HEK293T (cell line): Measurements from ENCODE around the gene RLBP1.

Source experiments
- CTCF ChIA-PET: fragments of 350-600 bp; formaldehyde crosslinking; extraction: SDS; loops from one replicate; lab custom pipeline; 2021; ENCODE audit warnings: antibody characterized with exemption, inconsistent platforms; lab: Yijun Ruan, JAX
- POLR2A ChIA-PET: fragments of 350-600 bp; formaldehyde crosslinking; extraction: SDS; loops from one replicate; lab custom pipeline; 2020; ENCODE audit warnings: antibody characterized with exemption, inconsistent platforms; lab: Yijun Ruan, JAX
- DNase-seq: peaks from one replicate; pipeline ENCODE4 v3.0.0; 2012; ENCODE audit warnings: mixed read lengths; ENCODE audit errors: extremely low spot score
- ARNT ChIP-seq: fragments of 450-650 bp; IDR thresholded peaks from 2 replicates; pipeline ENCODE4 v1.6.1; 2017; ENCODE audit warnings: mild to moderate bottlenecking
- BHLHE40 ChIP-seq: fragments of 450-650 bp; IDR thresholded peaks from 2 replicates; pipeline ENCODE4 v1.6.1; 2016; ENCODE audit warnings: mild to moderate bottlenecking, moderate library complexity, borderline replicate concordance
- CTBP1 ChIP-seq: fragments of 450-650 bp; IDR thresholded peaks from 2 replicates; pipeline ENCODE4 v1.6.1; 2016; ENCODE audit warnings: borderline replicate concordance
- ELF4 ChIP-seq: fragments of 450-650 bp; IDR thresholded peaks from 2 replicates; pipeline ENCODE4 v1.6.1; 2017; ENCODE audit warnings: antibody characterized with exemption
- FOXA1 ChIP-seq: fragments of 450-650 bp; IDR thresholded peaks from 2 replicates; pipeline ENCODE4 v1.6.1; 2016; ENCODE audit warnings: mild to moderate bottlenecking
- FOXK2 ChIP-seq: fragments of 450-650 bp; IDR thresholded peaks from 2 replicates; pipeline ENCODE4 v1.6.1; 2016; ENCODE audit warnings: mild to moderate bottlenecking
- FOXM1 ChIP-seq: fragments of 450-650 bp; IDR thresholded peaks from 2 replicates; pipeline ENCODE4 v1.6.1; 2017; ENCODE audit warnings: mild to moderate bottlenecking, borderline replicate concordance
- HDGF ChIP-seq: fragments of 450-650 bp; IDR thresholded peaks from 2 replicates; pipeline ENCODE4 v1.6.1; 2017; ENCODE audit warnings: antibody characterized with exemption, borderline replicate concordance
- L3MBTL2 ChIP-seq: fragments of 450-650 bp; conservative IDR thresholded peaks from 2 replicates; pipeline ENCODE4 v1.6.1; 2016; ENCODE audit warnings: mild to moderate bottlenecking
- LEF1 ChIP-seq: fragments of 450-650 bp; IDR thresholded peaks from 2 replicates; pipeline ENCODE4 v1.6.1; 2017; ENCODE audit warnings: mild to moderate bottlenecking, borderline replicate concordance
- NFRKB ChIP-seq: fragments of 450-650 bp; IDR thresholded peaks from 2 replicates; pipeline ENCODE4 v1.6.1; 2016; ENCODE audit warnings: mild to moderate bottlenecking, moderate library complexity
- PKNOX1 ChIP-seq: fragments of 450-650 bp; IDR thresholded peaks from 2 replicates; pipeline ENCODE4 v1.6.1; 2016
- SP1 ChIP-seq: fragments of 450-650 bp; IDR thresholded peaks from 2 replicates; pipeline ENCODE4 v1.6.1; 2017
- SUZ12 ChIP-seq: fragments of 450-650 bp; IDR thresholded peaks from 2 replicates; pipeline ENCODE4 v1.6.1; 2016; ENCODE audit warnings: mild to moderate bottlenecking
- TARDBP ChIP-seq: fragments of 450-650 bp; IDR thresholded peaks from 2 replicates; pipeline ENCODE4 v1.6.1; 2016
- ZNF384 ChIP-seq: fragments of 450-650 bp; IDR thresholded peaks from 2 replicates; pipeline ENCODE4 v1.6.1; 2016

The RLBP1 gene

GRCh38 chr15:89172921-89173320 lies 48.5 kb downstream of the RLBP1 start:
- POLR2A ChIA-PET, result no interaction called here
- CTCF ChIA-PET, result interaction anchor here (2.4 to 8.6 kb wide), 4 partner anchors 34 to 114 kb away, joined by 12 to 91 read pairs (median 16); no protein-coding TSS in a partner anchor
- TF ChIP-seq ARNT, result no peak
- TF ChIP-seq FOXA1, result no peak
- TF ChIP-seq CTBP1, result no peak
- no peak for TF ChIP-seq NFRKB
- TF ChIP-seq LEF1, result no peak
- no peak for TF ChIP-seq FOXK2
- no peak for TF ChIP-seq HDGF
- TF ChIP-seq FOXM1, result no peak
- TF ChIP-seq PKNOX1, result no peak
- TF ChIP-seq BHLHE40, result no peak
- TF ChIP-seq L3MBTL2, result no peak
- no peak for TF ChIP-seq TARDBP
- TF ChIP-seq SUZ12, result no peak
- TF ChIP-seq ELF4, result no peak
- TF ChIP-seq SP1, result no peak
- TF ChIP-seq ZNF384, result no peak
- no peak for DNase-seq

GRCh38 chr15:89171136-89172072 lies 50.0 kb downstream of the RLBP1 start:
- ChIA-PET CTCF (interaction anchor here (0.5 to 8.6 kb wide), 33 partner anchors 9 to 193 kb away, joined by 3 to 91 read pairs (median 4); partner anchors contain the start of genes ABHD2 and FANCI), POLR2A (interaction anchor here (0.8 to 1.5 kb wide), 3 partner anchors 31 to 83 kb away, joined by 4 to 6 read pairs (median 4); partner anchors contain the start of gene ABHD2)
- peak; percentile 79 for DNase-seq

GRCh38 chr15:89170364-89170763 lies 51.0 kb downstream of the RLBP1 start:
- ChIA-PET POLR2A (no interaction called here), CTCF (interaction anchor here (0.6 to 8.6 kb wide), 6 partner anchors 17 to 112 kb away, joined by 4 to 91 read pairs (median 12); no protein-coding TSS in a partner anchor)
- TF ChIP-seq SP1 (no peak), TARDBP (no peak), NFRKB (no peak), L3MBTL2 (no peak), CTBP1 (no peak), FOXM1 (no peak), SUZ12 (no peak), ZNF384 (no peak), FOXK2 (no peak), LEF1 (no peak), ARNT (no peak), FOXA1 (no peak)
- no peak for DNase-seq

More at GRCh38 chr15:89171136-89172072, 50.0 kb downstream of the RLBP1 start:
- TF ChIP-seq SP1, result no peak
- no peak for TF ChIP-seq FOXA1
- no peak for TF ChIP-seq PKNOX1
- TF ChIP-seq L3MBTL2, result no peak
- no peak for TF ChIP-seq FOXM1
- TF ChIP-seq TARDBP, result no peak
- TF ChIP-seq CTBP1, result no peak
- TF ChIP-seq ELF4, result no peak
- TF ChIP-seq ZNF384, result no peak
- TF ChIP-seq BHLHE40, result no peak
- TF ChIP-seq LEF1, result no peak
- no peak for TF ChIP-seq ARNT

- DNase-seq, result no peak
- POLR2A ChIA-PET, result no interaction called here
- CTCF ChIA-PET, result interaction anchor here (0.7 to 5.9 kb wide), 6 partner anchors 8 to 111 kb away, joined by 3 to 30 read pairs (median 4); no protein-coding TSS in a partner anchor
- TF ChIP-seq PKNOX1, result no peak
- TF ChIP-seq SUZ12, result no peak
- no peak for TF ChIP-seq ARNT
Observed at GRCh38 chr15:89168316-89168833, 53.0 kb downstream of the RLBP1 start.

GRCh38 chr15:89167267-89168176 lies 53.9 kb downstream of the RLBP1 start:
- DNase-seq, result no peak
- POLR2A ChIA-PET, result interaction anchor here (1.1 kb wide), 1 partner anchor 79 kb away, joined by 4 read pairs; the partner anchor contains the start of gene ABHD2
- CTCF ChIA-PET, result interaction anchor here (0.5 to 5.9 kb wide), 9 partner anchors 9 to 110 kb away, joined by 3 to 30 read pairs (median 3); no protein-coding TSS in a partner anchor
- TF ChIP-seq FOXM1 (no peak), NFRKB (no peak), ZNF384 (no peak), FOXK2 (no peak), SP1 (no peak), LEF1 (no peak), CTBP1 (no peak)
